Kidney glomerular epithelial cell (primary cell): ENCODE measurements around the gene MIR17HG.

Experiments used
- DNase-seq: peaks from one replicate; lab custom pipeline; 2025; lab: John Stamatoyannopoulos, UW

Gene MIR17HG

DNA sequence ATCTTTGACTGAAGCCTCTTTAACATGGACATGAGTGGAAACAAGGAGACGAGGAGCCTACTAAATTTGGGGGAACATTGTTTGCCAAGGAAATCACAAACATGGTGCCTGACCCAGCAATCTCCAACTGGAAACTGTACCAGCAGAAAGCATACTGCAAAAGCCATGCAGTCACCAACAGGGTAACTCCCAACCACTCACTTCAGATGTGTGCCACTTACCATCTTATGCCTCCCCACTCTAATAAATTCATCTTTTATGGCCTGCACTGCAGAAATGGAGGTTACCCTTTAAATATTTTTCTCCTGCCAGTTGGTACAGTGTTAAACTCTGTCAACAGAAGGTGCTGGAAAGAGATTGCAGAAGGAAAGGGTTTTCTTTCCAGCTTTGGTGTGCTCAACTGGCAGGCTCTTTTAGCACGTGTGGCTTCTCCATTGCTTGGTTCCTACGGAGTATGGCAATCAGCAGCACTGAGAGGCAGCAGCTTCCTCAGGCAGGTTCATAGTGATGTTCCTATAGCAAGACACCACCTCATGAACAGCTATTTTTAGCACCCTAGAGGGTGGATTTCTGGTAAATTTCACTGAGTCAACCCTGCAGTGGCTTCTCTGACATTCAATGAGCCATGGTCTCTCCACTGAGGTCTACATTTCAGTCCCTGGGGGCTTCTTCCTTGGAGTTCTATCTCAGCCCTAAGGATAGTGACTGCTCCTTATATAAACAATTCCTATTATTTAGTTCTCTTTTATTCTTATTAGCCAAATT lies 21.4 kb downstream of the MIR17HG start:
- no peak for DNase-seq

DNA sequence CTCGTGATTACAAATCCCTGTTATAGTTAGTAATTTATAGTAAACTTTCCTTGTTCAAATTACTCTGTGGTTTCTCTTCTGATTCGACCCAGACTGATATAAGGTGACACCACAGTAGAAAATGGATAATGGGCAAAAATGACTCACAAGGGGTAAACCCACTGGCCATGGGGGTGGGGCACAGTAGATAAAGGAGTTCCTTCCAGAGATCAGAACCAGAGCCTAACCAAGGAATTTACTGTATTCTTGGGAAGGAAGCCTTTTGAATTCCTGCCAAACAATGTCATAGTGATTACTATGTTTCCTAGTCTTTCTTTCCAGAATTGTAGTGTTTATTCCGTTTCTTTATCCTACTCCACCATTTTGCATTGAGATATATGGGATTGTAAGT lies 21.9 kb downstream of the MIR17HG start:
- DNase-seq, result no peak

DNA sequence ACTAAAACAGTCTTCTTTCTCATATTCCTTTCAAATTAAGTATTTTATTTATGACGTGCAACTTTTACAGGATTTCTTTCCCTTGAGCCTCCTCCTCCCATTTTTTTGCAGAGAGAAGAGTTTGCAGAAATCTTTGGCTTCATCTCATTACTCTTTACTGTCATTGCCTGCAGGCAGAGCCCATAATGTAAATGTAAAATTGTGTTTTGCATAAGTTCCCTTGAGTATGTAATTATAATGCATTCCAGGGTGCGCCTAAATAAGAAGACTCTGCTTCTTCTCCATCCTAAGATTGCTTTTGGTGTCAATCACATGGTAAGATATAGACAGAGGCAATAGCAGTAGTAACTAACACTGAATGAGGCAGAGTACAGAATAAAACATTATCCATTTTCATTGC lies 23.0 kb downstream of the MIR17HG start:
- DNase-seq, result no peak

DNA sequence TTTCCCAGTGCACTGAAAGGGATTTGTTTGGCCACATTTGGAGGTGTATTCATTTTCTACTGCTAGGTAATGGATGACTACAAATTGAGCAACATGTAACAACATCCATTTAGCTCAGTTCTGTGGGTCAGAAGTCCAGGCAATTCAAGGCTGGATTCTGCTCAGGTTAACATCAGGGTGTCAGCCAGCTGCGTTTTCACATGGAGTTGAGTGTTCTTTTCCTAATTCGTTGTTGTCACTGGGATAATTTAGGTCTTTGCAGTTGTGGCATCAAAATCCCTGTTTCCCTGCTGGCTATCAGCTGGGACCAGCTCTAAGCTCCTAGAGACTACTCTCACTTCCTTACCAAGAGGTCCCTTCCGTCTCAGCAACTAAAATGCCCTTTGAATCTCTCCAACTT lies 25.4 kb downstream of the MIR17HG start:
- DNase-seq, result no peak

DNA sequence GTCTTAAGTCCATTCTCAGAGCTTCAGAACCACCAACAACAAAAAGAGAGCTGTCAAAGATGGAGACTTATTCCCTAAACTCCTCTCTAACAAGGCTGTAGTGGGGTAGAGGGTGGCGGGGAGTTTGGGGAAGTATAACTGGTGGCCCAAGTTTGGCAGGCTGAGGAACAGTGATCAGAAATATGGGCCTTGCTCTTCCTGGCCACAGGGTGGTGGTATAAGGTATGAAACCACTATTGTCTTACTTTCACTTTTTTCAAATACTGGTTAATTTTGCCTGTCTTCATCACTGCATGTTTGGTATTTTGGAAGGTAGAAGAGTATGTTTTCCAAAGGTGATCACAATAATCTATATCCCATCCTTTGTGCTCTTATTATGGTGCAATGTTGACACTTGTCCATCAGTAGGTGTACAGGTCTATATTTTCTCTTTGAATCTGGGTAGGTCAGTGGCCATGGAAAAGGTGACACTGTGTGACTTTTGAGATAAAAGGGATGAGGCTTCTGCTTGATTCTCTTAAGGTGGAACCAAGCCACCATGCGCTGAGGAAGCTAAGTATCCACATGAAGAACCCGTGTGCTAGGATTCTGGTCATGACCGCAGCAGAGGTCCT lies 27.7 kb downstream of the MIR17HG start:
- DNase-seq, result no peak

DNA sequence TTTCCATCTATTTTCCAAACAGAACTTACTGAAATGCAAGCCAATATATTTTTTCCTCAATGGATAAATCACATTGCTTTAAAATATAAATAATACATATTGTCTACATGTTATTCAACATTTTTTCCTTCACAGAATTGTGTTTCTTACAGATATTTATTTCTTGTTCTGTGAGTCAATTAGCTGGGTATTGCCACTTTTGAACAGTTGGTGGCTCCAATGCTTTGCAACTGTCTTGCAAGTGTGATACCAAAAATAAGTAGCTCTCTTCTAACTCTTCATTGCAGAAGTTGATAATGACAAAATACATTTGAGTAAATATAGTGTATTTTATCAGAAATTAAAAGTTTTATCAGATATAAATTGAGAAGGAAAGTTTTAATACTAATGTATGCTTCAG lies 33.9 kb downstream of the MIR17HG start:
- DNase-seq, result peak; percentile 23

DNA sequence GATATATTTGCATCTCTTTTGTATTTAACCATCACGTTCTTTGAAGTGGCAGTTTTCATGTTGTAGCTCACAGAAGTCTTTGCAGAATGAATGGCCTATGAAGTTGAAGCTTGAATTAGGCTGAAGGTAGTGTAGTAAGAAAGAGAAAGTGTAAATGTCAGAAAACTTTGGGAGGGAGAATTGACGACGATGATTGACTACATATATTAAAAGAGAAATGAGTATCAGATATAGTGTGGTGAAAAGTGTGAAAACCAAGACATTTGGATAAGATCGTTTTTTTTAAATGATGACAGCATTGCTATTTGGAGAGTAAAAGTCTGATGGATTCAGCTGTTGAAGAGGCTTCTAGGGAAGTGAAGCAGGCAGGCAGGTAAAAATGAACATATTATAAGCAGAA lies 36.3 kb downstream of the MIR17HG start:
- no peak for DNase-seq

DNA sequence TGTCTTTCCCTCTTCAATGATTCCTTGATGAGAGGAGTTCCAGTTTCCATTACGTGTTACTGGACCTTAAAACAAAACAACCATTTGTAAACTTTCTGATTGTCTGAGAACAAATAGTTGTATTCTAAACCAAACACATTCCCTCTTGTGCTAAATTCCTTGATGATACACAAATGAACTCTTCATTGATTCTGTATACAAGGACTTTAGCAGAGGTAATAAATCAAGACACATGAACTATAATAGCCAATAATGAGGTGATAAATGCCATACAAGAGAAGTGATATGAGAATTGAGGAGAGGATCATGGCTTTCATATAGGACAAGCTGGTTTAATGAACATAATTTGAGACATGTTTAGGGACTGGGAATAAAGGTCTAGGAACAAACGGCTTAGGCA lies 37.4 kb downstream of the MIR17HG start:
- no peak for DNase-seq

DNA sequence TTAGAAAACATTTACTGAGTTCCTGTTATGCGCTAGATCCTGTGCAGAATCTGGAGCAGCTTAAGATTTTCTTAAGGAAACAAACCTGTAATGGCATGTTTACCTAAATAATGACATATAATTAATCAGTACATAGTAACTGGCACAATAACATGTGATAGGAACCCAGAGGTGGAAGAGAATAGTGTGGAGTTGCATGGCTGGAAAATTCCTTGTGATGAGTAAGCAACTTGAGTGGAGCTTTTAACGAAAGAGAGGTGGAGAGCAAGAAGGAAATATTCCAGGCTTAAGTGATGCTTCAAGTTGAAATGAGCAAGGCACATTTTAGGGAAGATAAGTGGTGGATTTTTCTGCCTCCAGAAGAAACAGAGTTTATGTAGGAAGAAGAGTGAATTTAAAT lies 41.7 kb downstream of the MIR17HG start:
- no peak for DNase-seq

DNA sequence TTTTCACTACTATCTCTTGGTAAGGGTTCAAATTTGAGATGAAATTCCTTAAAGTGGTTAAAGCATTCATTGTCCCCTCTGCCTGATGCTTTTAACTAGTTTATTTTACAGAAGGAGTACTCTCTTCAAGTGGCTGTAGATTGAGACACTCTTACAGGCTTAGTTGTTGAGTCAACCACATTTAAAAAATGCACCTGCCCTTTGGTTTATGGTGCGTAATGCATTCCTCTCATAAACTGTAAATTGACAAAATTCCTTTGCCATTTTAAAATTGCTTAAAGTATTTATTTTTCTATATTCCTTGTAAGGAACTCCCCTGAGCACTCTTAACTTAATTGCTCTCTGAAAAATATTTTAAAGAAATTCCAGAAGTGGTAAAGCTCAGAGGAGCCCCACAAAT lies 50.1 kb downstream of the MIR17HG start:
- DNase-seq, result no peak

DNA sequence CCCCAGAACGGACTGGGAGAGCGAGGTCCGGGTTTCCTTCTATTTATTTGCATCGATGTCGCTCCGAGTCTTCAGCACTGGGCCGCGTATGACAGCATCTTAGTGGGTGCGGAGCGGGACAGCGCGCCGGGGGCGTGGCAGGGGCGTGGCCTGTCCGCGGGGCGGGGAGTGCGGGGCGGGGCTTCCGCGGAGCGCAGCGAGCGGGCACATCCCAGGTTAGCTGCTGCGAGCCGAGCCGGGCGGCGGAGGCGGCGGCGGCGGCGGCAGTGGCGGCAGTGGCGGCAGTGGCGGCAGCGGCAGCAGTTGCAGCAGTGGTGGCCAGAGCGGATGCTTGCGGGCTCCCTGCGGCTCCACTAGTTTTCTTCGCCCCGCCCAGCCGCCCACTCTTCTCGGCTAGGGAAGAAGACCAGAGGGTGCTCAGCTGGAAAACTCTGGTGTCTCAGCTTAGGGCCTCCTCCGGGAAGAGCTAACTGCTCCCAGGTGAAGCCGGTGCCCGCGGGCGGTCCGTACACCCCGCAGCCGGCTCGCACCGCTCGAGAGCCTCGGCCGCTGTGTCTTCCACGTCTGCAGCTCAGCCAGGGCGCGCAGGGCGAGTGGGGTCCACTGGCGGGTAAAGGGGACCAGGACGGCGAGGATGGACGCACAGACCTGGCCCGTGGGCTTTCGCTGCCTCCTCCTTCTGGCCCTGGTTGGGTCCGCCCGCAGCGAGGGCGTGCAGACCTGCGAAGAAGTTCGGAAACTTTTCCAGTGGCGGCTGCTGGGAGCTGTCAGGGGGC lies 51.1 kb downstream of the MIR17HG start, which contains the start of gene GPC5:
Gene GPC5 (plus strand): TSS at position 209 of the 776 bp plus-strand sequence.
- peak; percentile 55 for DNase-seq

DNA sequence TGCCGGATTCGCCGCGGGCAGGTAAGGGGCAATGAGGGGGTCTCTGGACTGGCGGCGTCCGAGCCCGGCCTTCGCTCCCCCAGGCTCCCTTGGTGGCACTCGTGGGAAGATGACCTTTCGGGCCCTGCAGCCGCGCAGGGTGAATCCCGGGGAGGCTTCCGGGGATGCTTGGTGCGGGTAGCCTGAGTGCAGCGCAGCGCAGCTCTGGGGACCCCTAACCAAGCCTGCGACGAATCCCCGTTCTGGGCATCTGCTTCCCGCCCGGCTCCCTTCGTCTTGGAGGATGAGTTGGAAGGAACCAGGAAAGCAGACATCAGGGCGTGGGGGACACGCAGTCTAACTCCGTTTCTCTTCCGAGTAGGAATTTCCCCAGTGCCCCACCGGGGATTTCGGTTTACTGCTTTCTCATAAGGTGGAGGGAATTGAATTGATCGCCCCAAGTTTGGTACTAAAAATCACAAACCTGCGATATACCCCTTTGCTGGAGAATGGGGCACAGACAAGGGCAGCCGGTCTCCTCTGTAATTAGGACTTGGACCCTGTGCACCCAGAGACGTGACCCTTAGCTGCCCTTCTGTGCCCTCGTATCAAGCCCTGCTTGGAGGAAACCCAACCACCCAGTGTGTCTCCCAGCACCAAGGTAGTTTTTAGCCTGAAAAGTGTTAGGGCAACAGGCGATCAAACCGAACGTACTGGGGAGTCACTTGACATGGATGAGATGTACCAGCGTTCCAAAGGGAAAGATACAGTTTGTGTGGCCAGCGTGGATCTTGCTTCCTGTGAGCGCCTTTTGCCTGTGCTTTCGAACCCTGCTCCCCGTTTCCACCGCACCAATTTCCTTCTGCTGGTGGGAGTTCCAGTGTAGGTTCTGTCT lies 51.9 kb downstream of the MIR17HG start:
- DNase-seq, result no peak

DNA sequence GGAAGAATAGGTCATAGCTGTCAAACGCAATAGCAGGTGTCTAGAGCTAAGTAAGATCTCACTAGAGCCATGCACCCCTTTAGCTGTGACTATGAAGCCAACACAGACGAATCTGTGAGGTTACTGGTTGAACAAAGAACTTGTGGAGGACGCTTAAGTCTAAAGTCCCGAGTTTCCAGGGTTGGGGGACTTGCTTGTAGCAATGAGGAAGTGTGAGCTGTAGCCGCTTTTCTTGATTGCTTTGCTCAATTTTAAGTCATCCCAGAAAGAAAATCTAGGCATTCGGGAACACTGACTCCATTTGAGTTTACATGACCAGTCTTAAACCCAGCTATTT lies 52.5 kb downstream of the MIR17HG start:
- no peak for DNase-seq

DNA sequence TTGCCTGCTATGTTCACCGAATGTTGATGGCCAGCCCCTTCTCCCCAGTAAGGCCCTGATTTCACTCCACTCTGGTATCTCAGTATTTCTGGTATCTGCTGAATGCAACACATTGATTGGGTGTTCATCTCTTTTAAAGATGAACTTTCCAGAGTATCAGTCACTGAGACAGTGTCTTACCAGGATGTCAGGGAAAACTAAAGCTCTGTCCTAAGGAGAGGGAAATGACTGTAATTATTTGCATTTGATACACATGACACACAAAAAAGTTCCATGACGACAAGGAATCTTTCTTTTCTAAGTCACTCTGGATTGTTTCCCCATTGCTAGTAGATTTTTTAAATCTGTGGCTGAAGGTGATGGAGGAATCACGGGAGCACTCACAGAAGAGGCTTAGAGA lies 53.2 kb downstream of the MIR17HG start:
- no peak for DNase-seq

DNA sequence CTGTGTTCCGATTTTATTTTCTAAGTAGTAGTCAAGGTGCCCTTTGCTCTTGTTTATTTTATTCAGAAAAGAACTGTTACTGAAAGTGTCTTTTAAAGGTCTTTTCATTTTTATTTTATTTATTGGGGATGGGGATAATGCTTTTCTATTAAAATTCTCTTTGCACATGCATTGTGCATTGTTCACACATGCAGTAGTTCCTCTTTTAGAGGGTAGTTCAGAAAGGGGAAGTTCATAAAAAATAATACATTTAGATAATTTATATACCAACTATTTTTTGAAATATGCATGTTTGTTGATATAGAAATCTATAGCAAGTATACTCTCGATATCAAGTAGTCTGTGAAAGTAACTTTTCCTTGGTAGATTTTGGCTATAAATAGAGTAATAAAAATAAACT lies 54.4 kb downstream of the MIR17HG start:
- no peak for DNase-seq
